Stimulated activated naive CD8-positive, alpha-beta T cell treated with anti-CD3 and anti-CD28 coated beads, Interleukin-15, Interleukin-2, amounts not matched to agents 100 ng/mL and 50 ng/mL, for 24 hours (primary cell): ENCODE results near the gene CNPY1.

Experiments
- H3K27ac Mint-ChIP-seq: one replicate; pipeline ENCODE4 v1.8.0; 2021; ENCODE audit warnings: mild to moderate bottlenecking, mixed read lengths
- H3K27me3 Mint-ChIP-seq: one replicate; pipeline ENCODE4 v1.8.0; 2021; ENCODE audit warnings: mixed read lengths
- H3K36me3 Mint-ChIP-seq: one replicate; pipeline ENCODE4 v1.8.0; 2021; ENCODE audit warnings: low read depth, mixed read lengths
- H3K4me1 Mint-ChIP-seq: one replicate; pipeline ENCODE4 v1.8.0; 2021; ENCODE audit warnings: low read depth, mixed read lengths
- H3K4me3 Mint-ChIP-seq: one replicate; pipeline ENCODE4 v1.8.0; 2021; ENCODE audit warnings: mild to moderate bottlenecking, mixed read lengths
- H3K9me3 Mint-ChIP-seq: one replicate; pipeline ENCODE4 v1.8.0; 2021; ENCODE audit warnings: mixed read lengths

Gene CNPY1

GRCh38 chr7:155584261-155584660 lies 37.9 kb upstream of the CNPY1 start:
- Mint-ChIP-seq H3K4me3 (no peak overlapping the region), H3K4me1 (peaks cover 15% of the 10 kb centered on the region), H3K9me3 (no peaks in the 10 kb centered on the region), H3K27me3 (peaks cover 66% of the 10 kb centered on the region), H3K36me3 (no peaks in the 10 kb centered on the region), H3K27ac (no peak overlapping the region)

- Mint-ChIP-seq H3K4me3 (no peak overlapping the region), H3K27me3 (peaks cover 63% of the 10 kb centered on the region), H3K9me3 (no peaks in the 10 kb centered on the region), H3K36me3 (no peaks in the 10 kb centered on the region), H3K27ac (no peak overlapping the region), H3K4me1 (peaks cover 15% of the 10 kb centered on the region)
Observed at GRCh38 chr7:155583636-155584035, 37.3 kb upstream of the CNPY1 start.

GRCh38 chr7:155581954-155582353 lies 35.6 kb upstream of the CNPY1 start:
- H3K9me3 Mint-ChIP-seq: no peaks in the 10 kb centered on the region
- no peak overlapping the region for H3K27ac Mint-ChIP-seq
- H3K36me3 Mint-ChIP-seq: no peaks in the 10 kb centered on the region
- peaks cover 15% of the 10 kb centered on the region for H3K4me1 Mint-ChIP-seq
- peaks cover 46% of the 10 kb centered on the region for H3K27me3 Mint-ChIP-seq
- no peak overlapping the region for H3K4me3 Mint-ChIP-seq

GRCh38 chr7:155581107-155581830 lies 34.9 kb upstream of the CNPY1 start:
- Mint-ChIP-seq H3K36me3 (no peaks in the 10 kb centered on the region), H3K4me1 (peaks cover 15% of the 10 kb centered on the region), H3K27me3 (peaks cover 41% of the 10 kb centered on the region), H3K9me3 (no peaks in the 10 kb centered on the region), H3K27ac (no peak overlapping the region), H3K4me3 (no peak overlapping the region)

GRCh38 chr7:155580367-155580766 lies 34.0 kb upstream of the CNPY1 start:
- Mint-ChIP-seq H3K36me3 (no peaks in the 10 kb centered on the region), H3K27me3 (peaks cover 32% of the 10 kb centered on the region), H3K4me1 (peaks cover 15% of the 10 kb centered on the region), H3K4me3 (no peak overlapping the region), H3K9me3 (no peaks in the 10 kb centered on the region), H3K27ac (peak overlapping the region; percentile 52)

GRCh38 chr7:155579565-155579964 lies 33.2 kb upstream of the CNPY1 start:
- no peaks in the 10 kb centered on the region for H3K9me3 Mint-ChIP-seq
- peaks cover 15% of the 10 kb centered on the region for H3K4me1 Mint-ChIP-seq
- no peaks in the 10 kb centered on the region for H3K36me3 Mint-ChIP-seq
- no peak overlapping the region for H3K4me3 Mint-ChIP-seq
- H3K27me3 Mint-ChIP-seq: peaks cover 24% of the 10 kb centered on the region
- H3K27ac Mint-ChIP-seq: no peak overlapping the region

GRCh38 chr7:155578016-155578415 lies 31.7 kb upstream of the CNPY1 start:
- no peaks in the 10 kb centered on the region for H3K9me3 Mint-ChIP-seq
- H3K27me3 Mint-ChIP-seq: peaks cover 12% of the 10 kb centered on the region
- H3K4me1 Mint-ChIP-seq: peaks cover 15% of the 10 kb centered on the region
- no peaks in the 10 kb centered on the region for H3K36me3 Mint-ChIP-seq
- H3K4me3 Mint-ChIP-seq: no peak overlapping the region
- H3K27ac Mint-ChIP-seq: no peak overlapping the region

GRCh38 chr7:155577509-155577905 lies 31.1 kb upstream of the CNPY1 start:
- Mint-ChIP-seq H3K36me3 (no peaks in the 10 kb centered on the region), H3K4me3 (no peak overlapping the region), H3K27ac (no peak overlapping the region), H3K4me1 (peaks cover 15% of the 10 kb centered on the region), H3K27me3 (peaks cover 7% of the 10 kb centered on the region), H3K9me3 (no peaks in the 10 kb centered on the region)

- Mint-ChIP-seq H3K27me3 (peaks cover 6% of the 10 kb centered on the region), H3K4me3 (no peak overlapping the region), H3K9me3 (no peaks in the 10 kb centered on the region), H3K27ac (no peak overlapping the region), H3K4me1 (peaks cover 15% of the 10 kb centered on the region), H3K36me3 (no peaks in the 10 kb centered on the region)
Observed at GRCh38 chr7:155576900-155577508, 30.6 kb upstream of the CNPY1 start.

- Mint-ChIP-seq H3K4me3 (no peak overlapping the region), H3K9me3 (no peaks in the 10 kb centered on the region), H3K36me3 (no peaks in the 10 kb centered on the region), H3K27me3 (peaks cover 3% of the 10 kb centered on the region), H3K27ac (no peak overlapping the region), H3K4me1 (peaks cover 15% of the 10 kb centered on the region)
Observed at GRCh38 chr7:155576416-155576815, 30.1 kb upstream of the CNPY1 start.

- H3K36me3 Mint-ChIP-seq: no peaks in the 10 kb centered on the region
- H3K27me3 Mint-ChIP-seq: no peaks in the 10 kb centered on the region
- peaks cover 4% of the 10 kb centered on the region for H3K4me1 Mint-ChIP-seq
- no peak overlapping the region for H3K27ac Mint-ChIP-seq
- no peak overlapping the region for H3K4me3 Mint-ChIP-seq
- no peaks in the 10 kb centered on the region for H3K9me3 Mint-ChIP-seq
Observed at GRCh38 chr7:155574556-155575290, 28.4 kb upstream of the CNPY1 start.

- Mint-ChIP-seq H3K27me3 (no peaks in the 10 kb centered on the region), H3K27ac (no peak overlapping the region), H3K36me3 (no peaks in the 10 kb centered on the region), H3K9me3 (no peaks in the 10 kb centered on the region), H3K4me3 (no peak overlapping the region), H3K4me1 (no peaks in the 10 kb centered on the region)
Observed at GRCh38 chr7:155571581-155572345, 25.4 kb upstream of the CNPY1 start.

- Mint-ChIP-seq H3K4me3 (no peak overlapping the region), H3K27me3 (no peaks in the 10 kb centered on the region), H3K4me1 (no peaks in the 10 kb centered on the region), H3K27ac (no peak overlapping the region), H3K9me3 (no peaks in the 10 kb centered on the region), H3K36me3 (no peaks in the 10 kb centered on the region)
Observed at GRCh38 chr7:155570991-155571390, 24.6 kb upstream of the CNPY1 start.

GRCh38 chr7:155570171-155570958 lies 24.0 kb upstream of the CNPY1 start:
- H3K4me1 Mint-ChIP-seq: no peaks in the 10 kb centered on the region
- H3K27me3 Mint-ChIP-seq: no peaks in the 10 kb centered on the region
- H3K9me3 Mint-ChIP-seq: no peaks in the 10 kb centered on the region
- no peaks in the 10 kb centered on the region for H3K36me3 Mint-ChIP-seq
- no peak overlapping the region for H3K4me3 Mint-ChIP-seq
- no peak overlapping the region for H3K27ac Mint-ChIP-seq
